Adrenal gland (tissue), 12 donors: ENCODE measurements around the gene POTEF. TPM values are rescaled to one million over a fixed set of nuclear protein-coding genes. Genes with fewer than 3 reads are reported as not detected.
A peak's percentile ranks its signal among the peaks of the same experiment; 100 is the strongest.
"Not testable (repeated sequence)": the region's sequence is repeated elsewhere in the genome, so short reads cannot be mapped to it uniquely, and the experiment has no call there.

Experiments used
- DNase-seq, 7 donors: peaks; one replicate each; pipeline ENCODE4 v3.0.0-alpha.2; 2019 to 2020
- H3K27ac ChIP-seq, 5 donors: fragments of 200-600 bp; sonication (generic) in 4 of 5; 1 replicate in 3 of 5; 2 replicates in 2 of 5; pipeline versions ENCODE4 v1.5.1 to v1.8.0; 2016 to 2020; ENCODE audit warnings: mild to moderate bottlenecking in 1 of 5
- H3K27me3 ChIP-seq: fragments of 200-600 bp; 2 replicates; pipeline ENCODE4 v1.8.0; 2021
- H3K36me3 ChIP-seq, 2 donors: fragments of 200-600 bp; replicated peaks in 1 of 2; 1 replicate in 1 of 2; 2 replicates in 1 of 2; pipeline versions ENCODE4 v1.5.1 to v1.8.0; 2018 to 2022
- H3K4me1 ChIP-seq, 2 donors: fragments of 200-600 bp; replicated peaks in 1 of 2; 1 replicate in 1 of 2; 2 replicates in 1 of 2; pipeline versions ENCODE4 v1.5.1 to v1.8.0; 2018 to 2021
- H3K4me3 ChIP-seq, 4 donors: fragments of 200-600 bp; sonication (generic) in 3 of 4; one replicate each; pipeline ENCODE4 v1.5.1; 2016 to 2018
- H3K9me3 ChIP-seq, 3 donors: fragments of 200-600 bp; sonication (generic) in 1 of 3; replicated peaks in 1 of 3; 1 replicate in 2 of 3; 2 replicates in 1 of 3; pipeline versions ENCODE4 v1.5.1 to v1.8.0; 2016 to 2021
- WGBS, 4 donors: extraction: QIAGEN DNeasy Blood & Tissue Kit in 2 of 4; methylation state at CpG; one replicate each; pipeline versions ENCODE4 v1.1.5 to v1.1.7; 2013 to 2017; 5-methylcytosine and 5-hydroxymethylcytosine counted together
- intact Hi-C, 2 donors: fragments of 100-400 bp; cut with DNase I; formaldehyde crosslinking; loops; one replicate each; pipeline versions ENCODE4 v1.14.1 to v1.15.0; 2022 to 2023
- polyA plus RNA-seq, 3 donors: library from polyadenylated mRNA; stranded (reverse); fragments of 200-250 nt in 2 of 3; fragments of 350-450 nt in 1 of 3; fragmentation: Illumina TruSeq in 1 of 3; extraction: RNeasy Lipid Tissue Mini Kit (QIAGEN cat#74804) in 1 of 3; gene quantifications; one replicate each; pipeline ENCODE4 v1.2.3, GENCODE V29; 2013 to 2014
- total RNA-seq, 9 donors: library from RNA; depleted of rRNA in 4 of 9; stranded (reverse); fragments of >200 nt in 4 of 9; fragments of 120-200 nt in 1 of 9; fragmentation: NEBNext Ultra II Directional in 1 of 9; extraction: Animal tissue kit (Norgen Biotek cat#: 25700) in 1 of 9; gene quantifications; one replicate each; pipeline versions ENCODE4 v1.1.0 to v1.2.4, GENCODE V29; 2013 to 2023
- donor health status: healthy with polysubstance abuse.
- donor health status: Bipolar disorder and iron deficiency.
- donor health status: DM: yes; HTN: yes; CAD: no.
- donor health status: DM: no; HTN: no; CAD: no.
- donor health status: DM: no; HTN: no; CAD: no.
- donor health status: DM: yes; HTN: yes; CAD: no.

Gene POTEF
- total and polyA plus RNA-seq, 12 donors: not detected

- peak in 1 of 7 donors; percentile 42 for DNase-seq
- intact Hi-C loops, H3K27me3 ChIP-seq, H3K4me3 ChIP-seq, H3K9me3 ChIP-seq, H3K4me1 ChIP-seq, H3K36me3 ChIP-seq, H3K27ac ChIP-seq: not testable (repeated sequence)
- WGBS, 4 donors: 81 to 100% (median 89%) methylated on average over 3 to 13 of the region's 13 CpGs
These were observed 13.6 kb upstream of the POTEF start for GRCh38 chr2:130142396-130143265.

DNA sequence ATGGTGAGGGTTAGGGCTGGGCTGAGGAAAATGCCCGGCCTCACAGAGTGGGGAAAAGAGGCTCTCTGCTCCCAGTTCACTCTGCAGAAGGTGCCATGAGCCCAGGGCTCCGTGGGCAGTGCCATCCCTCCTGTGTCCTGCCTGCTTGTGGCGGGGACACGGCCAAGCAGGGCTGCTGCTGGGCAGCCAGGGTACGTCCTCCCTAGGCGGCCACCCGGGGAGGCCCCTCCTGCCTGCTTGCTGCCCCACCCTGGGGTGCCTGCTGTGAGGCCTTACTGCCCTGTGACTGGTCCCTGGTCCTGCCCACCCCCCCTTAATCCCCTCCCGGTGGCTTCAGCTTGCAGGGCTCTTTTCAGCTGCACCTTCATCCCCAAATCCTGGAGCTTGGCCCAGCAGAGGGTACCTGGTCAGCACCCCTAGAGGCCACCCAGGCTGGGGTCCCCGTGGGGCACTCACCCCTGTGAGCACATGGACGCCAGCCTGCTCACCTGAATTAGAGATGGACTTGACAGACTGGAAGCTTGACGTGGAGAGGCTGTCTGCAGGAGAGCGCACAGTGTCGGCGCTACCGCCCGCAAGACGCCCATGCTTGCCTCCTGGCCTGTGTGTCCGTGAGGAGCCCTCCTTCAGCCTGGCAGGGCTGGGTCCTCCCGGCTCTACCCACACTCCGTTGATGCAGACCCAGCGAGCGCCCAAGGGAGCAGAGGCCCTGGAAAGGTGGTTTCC lies 12.8 kb upstream of the POTEF start:
- 92 to 94% (median 93%) methylated on average over 3 to 17 of the region's 22 CpGs; no CpG with 5 or more reads in 1 of the 4 donors for WGBS, 4 donors
- H3K36me3 ChIP-seq, H3K9me3 ChIP-seq, DNase-seq, intact Hi-C loops, H3K27ac ChIP-seq, H3K4me3 ChIP-seq, H3K4me1 ChIP-seq, H3K27me3 ChIP-seq: not testable (repeated sequence)

- DNase-seq: not testable (repeated sequence)
- WGBS, 4 donors: 80 to 88% methylated on average over 4 of the region's 6 CpGs; no CpG with 5 or more reads in 2 of the 4 donors
These were observed 12.0 kb upstream of the POTEF start for GRCh38 chr2:130141002-130141401.

DNA sequence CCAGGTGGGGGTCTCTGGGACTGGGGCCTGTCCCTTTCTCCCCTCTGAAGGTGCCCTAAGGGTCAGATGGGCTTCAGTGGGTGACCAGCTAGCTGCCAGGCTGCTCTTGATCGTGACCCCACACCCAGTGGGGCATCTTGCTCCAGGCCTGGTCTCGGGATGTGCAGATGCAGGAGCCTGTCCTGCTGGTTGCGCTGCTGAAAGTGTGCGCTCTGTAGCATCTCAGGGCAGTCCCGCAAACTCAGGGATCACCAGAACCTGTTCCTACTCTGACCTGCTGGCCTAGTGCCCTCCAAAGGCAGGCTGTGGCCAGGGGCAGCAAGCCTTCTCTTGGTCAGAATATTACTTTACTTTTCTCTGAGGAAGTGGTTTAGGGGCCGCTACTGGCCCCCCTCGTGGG lies 11.5 kb upstream of the POTEF start:
- H3K4me3 ChIP-seq, H3K27me3 ChIP-seq, H3K9me3 ChIP-seq, intact Hi-C loops, H3K27ac ChIP-seq, H3K36me3 ChIP-seq, H3K4me1 ChIP-seq: not testable (repeated sequence)
- WGBS, 4 donors: 77 to 93% (median 91%) methylated on average over 4 to 6 of the region's 7 CpGs; no CpG with 5 or more reads in 1 of the 4 donors
- peak in 1 of 7 donors; percentile 40 for DNase-seq

More at GRCh38 chr2:130141002-130141401, 12.0 kb upstream of the POTEF start:
- H3K27me3 ChIP-seq, H3K27ac ChIP-seq, H3K36me3 ChIP-seq, H3K4me1 ChIP-seq, H3K9me3 ChIP-seq, intact Hi-C loops, H3K4me3 ChIP-seq: not testable (repeated sequence)

- WGBS, 4 donors: 68 to 89% (median 86%) methylated on average over 4 to 27 of the region's 30 CpGs
- intact Hi-C loops, H3K36me3 ChIP-seq, H3K4me3 ChIP-seq, H3K27ac ChIP-seq, H3K27me3 ChIP-seq, H3K4me1 ChIP-seq, DNase-seq, H3K9me3 ChIP-seq: not testable (repeated sequence)
These were observed 10.6 kb upstream of the POTEF start for GRCh38 chr2:130139331-130140280.

- intact Hi-C loops, H3K36me3 ChIP-seq, H3K27ac ChIP-seq, H3K9me3 ChIP-seq, H3K4me3 ChIP-seq, H3K27me3 ChIP-seq, H3K4me1 ChIP-seq: not testable (repeated sequence)
- peak in 1 of 7 donors; percentile 49 for DNase-seq
- WGBS, 4 donors: 80 to 96% (median 83%) methylated on average over 8 to 15 of the region's 15 CpGs
These were observed 9.8 kb upstream of the POTEF start for GRCh38 chr2:130138841-130139251.

DNA sequence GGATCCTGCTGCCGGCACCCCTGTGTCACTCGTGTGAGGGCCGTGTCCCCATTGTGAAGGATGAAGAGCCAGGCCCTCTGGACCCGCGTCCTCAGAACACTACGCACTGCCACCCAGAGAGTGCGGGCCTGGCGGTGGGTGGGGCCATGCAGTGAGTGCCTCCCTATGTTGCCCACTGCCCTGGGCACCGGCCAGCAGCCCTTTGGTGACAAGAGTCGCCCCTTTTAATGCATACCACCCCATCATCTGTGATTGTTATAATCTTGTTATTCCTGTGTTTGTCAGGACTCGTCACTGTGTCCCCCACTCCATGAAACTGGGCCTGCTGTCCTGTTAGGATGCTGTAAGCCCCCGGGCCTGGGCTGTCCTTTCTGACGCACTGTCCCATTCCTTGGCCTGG lies 9.3 kb upstream of the POTEF start:
- 82 to 96% methylated on average over 8 to 9 of the region's 13 CpGs; no CpG with 5 or more reads in 2 of the 4 donors for WGBS, 4 donors
- H3K27ac ChIP-seq, H3K36me3 ChIP-seq, intact Hi-C loops, H3K27me3 ChIP-seq, H3K9me3 ChIP-seq, H3K4me1 ChIP-seq, H3K4me3 ChIP-seq, DNase-seq: not testable (repeated sequence)

DNA sequence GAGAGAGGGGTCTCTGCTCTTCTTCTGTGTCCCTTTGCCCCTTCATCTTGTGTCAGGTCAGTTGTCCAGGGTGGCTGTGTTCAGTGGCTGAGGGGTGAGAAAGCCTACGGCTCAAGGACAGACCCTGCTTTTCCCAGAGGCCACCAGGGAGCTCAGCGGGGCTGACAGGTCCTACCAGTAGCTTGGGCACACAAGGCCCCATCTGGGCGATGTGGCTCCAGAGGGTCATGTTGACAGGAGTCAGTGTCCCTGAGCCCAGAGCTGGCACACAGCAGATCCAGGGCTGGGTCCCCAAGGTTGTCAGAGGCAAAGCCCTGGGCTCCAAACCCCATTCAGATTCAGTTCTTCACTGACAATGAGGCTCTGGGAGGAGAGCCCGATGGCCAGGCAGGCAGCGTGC lies 8.1 kb upstream of the POTEF start:
- DNase-seq, H3K27ac ChIP-seq, H3K9me3 ChIP-seq, H3K4me1 ChIP-seq, H3K4me3 ChIP-seq, H3K27me3 ChIP-seq, intact Hi-C loops, H3K36me3 ChIP-seq: not testable (repeated sequence)
- WGBS, 4 donors: 52 to 79% (median 67%) methylated on average over 3 to 5 of the region's 5 CpGs

DNA sequence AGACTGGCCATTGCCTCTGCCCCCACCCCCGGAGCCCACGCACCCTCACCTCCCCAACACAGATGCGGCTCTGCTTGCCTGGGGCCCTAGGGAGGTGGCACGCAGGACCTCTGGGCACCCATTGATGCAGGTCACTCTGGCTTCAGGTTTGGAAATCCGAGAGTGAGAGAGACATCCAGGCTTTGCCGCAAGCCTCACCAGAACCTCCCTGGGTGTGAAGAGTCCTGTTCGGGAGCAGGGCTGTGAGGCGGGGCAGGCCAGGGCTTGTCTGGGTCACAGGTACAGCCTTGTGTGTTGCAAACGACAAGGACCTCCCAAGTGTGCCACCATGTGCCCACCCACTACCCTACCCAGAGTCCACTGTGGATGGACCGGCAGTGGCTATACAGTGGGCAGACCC lies 7.5 kb upstream of the POTEF start:
- H3K27me3 ChIP-seq, H3K36me3 ChIP-seq, H3K4me1 ChIP-seq, H3K4me3 ChIP-seq, DNase-seq, H3K9me3 ChIP-seq, H3K27ac ChIP-seq, intact Hi-C loops: not testable (repeated sequence)
- WGBS, 4 donors: 86 to 96% methylated on average over 8 to 9 of the region's 10 CpGs; no CpG with 5 or more reads in 2 of the 4 donors
